Epidermal melanocyte (primary cell): ENCODE results near the gene UROD.
"Not testable (repeated sequence)": the region's sequence is repeated elsewhere in the genome, so short reads cannot be mapped to it uniquely, and the experiment has no call there.

ENCODE experiments used
- DNase-seq: peaks from one replicate; pipeline ENCODE4 v3.0.0; 2011; ENCODE audit warnings: low spot score; ENCODE audit not compliant: insufficient read length

UROD gene

DNA sequence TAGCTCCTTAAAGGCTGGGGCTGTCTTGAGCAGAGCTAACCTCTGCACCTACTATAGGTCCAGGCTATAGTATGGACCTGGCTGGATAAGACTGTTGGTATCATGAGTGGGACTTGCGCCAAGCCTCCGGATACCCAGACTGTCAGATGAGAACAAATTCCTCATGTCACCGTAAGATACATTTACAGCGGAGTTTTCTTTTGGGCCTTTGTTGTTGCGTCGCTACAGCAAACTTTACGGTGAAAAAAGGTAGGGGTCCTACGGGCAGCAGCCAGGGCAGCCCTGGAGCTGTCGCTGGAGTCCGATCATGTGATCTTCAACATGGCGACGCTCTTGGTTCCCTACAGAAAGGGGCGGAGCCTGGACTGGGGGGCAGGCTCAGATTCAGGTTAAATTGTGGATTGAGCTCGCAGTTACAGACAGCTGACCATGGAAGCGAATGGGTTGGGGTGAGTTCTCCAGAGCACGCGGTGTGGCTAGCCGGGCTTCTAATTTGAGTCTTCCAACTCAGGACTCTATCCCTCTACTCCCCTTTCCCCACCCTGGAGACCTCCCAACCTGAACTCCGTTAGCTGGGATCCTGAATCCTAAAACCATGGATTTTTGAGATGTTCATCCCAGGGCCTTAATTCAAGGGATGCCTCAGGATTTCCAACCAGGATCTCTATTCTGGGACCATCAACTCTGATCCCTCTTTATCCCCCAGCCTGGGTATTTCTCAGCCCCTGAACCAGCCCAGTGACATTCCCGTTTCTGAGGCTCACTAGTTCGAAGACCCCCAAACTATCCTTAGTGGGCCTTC lies at the start of gene UROD:
Gene UROD, plus strand, starts transcription at position 418 of the 802 bp plus-strand sequence. Its CDS starts 12 bp downstream, at position 430.
- peak; percentile 96 for DNase-seq

DNA sequence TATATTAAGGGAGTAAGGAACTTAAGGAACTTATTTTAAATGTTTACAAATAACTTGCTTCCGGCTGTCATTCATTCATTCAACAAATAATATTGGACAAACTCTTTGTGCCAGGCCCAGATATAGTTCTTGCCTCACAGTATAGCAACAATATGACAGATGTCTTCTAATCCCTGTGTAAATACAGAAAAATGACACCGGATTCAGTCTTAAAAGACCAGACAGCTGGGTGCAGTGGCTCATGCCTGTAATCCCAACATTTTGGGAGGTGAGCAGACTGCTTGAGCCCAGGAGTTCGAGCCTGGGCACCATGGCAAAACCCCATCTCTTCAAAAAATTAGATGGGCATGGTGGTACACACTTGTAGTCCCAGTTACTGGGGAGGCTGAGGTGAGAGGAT lies 49.3 kb upstream of the UROD start:
- no peak for DNase-seq

DNA sequence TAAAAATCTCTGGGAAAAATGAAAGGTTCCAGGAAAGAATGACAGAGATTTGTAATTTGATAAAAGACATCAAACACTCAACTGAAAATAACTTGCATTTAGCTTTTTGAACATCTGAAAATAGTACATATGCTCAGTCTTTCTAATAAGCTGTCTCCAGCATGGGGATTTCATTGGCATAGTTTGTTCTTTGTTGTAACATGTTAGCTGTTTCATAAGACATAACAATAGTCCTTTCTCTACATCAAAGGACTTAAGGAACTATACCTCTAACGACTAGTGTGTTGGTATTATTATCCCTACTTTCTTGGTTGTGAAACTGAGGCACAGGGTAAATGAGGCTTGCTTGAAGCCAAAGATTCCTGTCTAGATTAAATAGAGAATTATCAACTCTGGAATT lies 47.7 kb upstream of the UROD start:
- no peak for DNase-seq

- DNase-seq, result no peak
Observed at GRCh38 chr1:44970317-44970716, 41.7 kb upstream of the UROD start.

DNA sequence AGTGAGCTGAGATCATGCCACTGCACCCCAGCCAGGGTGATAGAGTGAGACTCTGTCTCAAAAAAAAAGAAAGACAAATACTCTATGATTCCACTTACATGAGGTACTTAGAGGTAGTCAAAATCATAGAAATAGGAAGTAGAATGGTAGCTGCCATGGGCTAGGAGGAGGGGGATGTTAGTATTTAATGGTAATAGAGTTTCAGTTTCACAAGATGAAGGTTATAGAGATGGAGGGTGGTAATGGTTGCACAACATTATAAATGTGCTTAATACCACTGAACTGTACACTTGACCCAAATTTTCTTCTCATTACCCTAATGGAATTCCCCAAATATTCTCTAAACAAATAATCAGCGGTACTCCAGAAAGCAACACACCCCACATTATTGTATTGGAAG lies 38.4 kb upstream of the UROD start:
- no peak for DNase-seq

GRCh38 chr1:44976252-44976651 lies 35.8 kb upstream of the UROD start:
- DNase-seq, result no peak

- not testable (repeated sequence) for DNase-seq
Observed at GRCh38 chr1:44977372-44977771, 34.7 kb upstream of the UROD start.

- no peak for DNase-seq
Observed at GRCh38 chr1:44985747-44986359, 26.2 kb upstream of the UROD start.

DNA sequence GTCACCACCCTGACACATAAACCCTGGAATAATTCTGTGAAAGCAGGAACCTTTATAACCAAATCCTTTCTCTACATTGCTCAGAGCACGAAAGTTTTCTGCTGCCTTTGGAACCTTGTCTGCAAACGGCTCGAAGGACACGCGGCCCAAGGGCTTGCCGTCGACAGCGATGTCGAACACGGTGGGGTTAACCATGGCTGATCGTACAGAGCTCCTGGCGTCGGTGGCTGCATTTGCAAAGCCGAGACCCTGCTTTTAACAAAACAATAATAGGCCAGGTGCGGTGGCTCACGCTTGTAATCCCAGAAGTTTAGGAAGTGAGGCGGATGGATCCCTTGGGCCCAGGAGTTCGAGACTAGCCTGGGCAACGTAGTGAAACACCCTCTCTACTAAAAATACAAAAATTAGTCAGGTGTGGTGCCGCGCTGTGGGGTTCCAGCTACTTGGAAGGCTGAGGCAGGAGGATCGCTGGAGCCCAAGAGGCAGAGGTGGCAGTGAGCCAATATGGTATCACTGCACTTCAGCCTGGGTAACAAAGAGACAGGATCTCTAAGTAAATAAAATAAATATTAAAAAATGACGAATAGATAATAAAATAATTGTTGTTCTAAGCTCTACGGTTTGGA lies 23.4 kb upstream of the UROD start:
- DNase-seq, result no peak

DNA sequence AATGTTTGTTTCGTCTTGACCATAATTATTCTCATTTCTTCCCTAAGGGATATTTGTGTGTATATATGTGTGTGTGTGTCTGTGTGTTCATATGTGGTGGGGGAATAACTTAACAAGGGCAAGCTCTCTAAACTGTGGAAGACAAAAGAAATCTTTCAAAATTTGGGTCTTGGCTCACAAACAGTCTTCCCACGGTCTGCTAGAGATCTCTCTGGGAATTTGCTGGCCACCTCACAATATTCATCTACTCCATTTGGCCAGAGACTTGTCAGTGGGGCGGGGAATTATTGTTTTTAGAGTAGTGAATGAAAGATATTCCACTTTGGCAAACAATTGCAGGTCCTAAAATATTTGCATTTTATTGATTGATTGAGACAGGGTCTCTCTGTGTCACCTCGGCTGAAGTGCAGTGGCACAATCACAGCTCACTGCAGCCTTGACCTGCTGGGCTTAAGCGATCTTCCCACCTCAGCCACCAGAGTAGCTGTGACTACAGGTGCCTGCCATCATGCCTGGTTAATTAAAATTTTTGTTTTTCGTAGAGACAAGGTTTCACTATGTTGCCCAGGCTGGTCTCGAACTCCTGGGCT lies 17.6 kb upstream of the UROD start:
- DNase-seq, result no peak

DNA sequence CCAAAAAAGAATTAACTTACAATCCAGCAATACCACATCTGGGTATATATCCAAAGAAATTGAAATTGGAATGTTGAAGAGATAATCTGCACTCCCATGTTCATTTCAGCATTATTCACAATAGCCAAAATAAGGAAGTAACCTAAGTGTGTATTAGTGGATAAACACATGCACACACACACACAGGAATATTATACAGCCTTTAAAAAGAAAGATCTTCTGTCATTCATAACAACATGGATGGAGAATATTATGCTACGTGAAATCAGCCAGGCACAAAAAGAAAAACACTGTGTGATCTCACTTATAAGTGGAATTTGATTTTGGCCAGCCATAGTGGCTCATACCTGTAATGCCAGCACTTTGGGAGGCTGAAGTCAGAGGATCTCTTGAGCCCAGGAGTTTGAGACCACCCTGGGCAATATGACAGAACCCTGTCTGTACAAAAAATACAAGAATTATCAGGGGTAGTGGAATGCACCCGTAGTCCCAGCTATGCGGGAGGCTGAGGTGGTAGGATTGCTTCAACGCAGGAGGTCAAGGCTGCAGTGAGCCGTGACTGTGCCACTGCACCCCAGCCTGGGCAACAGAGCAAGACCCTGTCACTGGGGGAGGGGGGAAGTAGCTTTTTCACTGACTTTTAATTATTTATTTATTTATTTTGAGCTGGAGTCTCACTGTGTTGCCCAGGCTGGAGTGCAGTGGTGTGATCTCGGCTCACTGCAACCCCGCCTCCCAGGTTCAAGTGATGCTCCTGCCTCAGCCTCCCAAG lies 16.4 kb upstream of the UROD start:
- DNase-seq, result no peak

GRCh38 chr1:44999232-44999631 lies 12.8 kb upstream of the UROD start:
- DNase-seq, result no peak

DNA sequence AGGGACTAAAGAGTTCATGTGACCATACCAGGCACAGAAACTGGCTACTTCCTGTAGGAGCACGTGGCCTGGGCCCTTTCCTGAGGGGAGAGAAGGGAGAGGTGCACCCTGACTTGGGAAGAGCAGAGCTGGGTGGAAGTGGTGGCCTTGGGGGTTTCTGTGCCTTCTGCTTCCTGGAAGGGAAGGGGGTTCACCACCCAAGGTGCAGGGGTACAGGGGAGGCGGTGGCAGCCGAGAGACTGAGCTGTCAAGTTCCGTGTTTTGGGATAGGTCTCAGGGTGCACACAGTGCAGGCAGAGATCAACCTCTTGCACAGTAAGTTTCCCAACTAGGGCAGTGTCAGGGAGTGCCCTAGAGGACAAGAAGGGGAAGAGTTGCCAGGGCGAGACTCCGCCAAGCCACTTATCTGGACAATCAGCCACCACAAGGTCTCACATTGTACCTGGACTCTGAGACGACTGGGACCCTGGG lies 11.0 kb upstream of the UROD start:
- DNase-seq, result no peak

DNA sequence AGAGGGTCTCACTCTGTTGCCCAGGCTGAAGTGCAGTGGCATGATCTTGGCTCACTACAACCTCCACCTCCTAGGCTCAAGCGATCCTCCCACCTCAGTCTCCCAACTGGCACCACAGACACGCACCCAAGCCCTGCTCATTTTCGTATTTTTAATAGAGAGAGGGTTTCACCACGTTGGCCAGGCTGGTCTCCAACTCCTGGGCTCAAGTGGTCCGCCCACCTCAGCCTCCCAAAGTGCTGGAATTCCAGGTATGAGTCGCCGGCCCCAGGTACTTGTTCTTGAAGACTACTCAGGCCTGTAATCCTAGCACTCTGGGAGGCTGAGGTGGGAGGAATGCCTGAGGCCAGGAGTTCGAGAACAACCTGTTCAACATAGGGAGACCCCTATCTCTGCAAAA lies 10.5 kb upstream of the UROD start:
- not testable (repeated sequence) for DNase-seq

- no peak for DNase-seq
Observed at GRCh38 chr1:45002650-45003645, 9.1 kb upstream of the UROD start.

- no peak for DNase-seq
Observed at GRCh38 chr1:45003741-45004140, 8.3 kb upstream of the UROD start.

DNA sequence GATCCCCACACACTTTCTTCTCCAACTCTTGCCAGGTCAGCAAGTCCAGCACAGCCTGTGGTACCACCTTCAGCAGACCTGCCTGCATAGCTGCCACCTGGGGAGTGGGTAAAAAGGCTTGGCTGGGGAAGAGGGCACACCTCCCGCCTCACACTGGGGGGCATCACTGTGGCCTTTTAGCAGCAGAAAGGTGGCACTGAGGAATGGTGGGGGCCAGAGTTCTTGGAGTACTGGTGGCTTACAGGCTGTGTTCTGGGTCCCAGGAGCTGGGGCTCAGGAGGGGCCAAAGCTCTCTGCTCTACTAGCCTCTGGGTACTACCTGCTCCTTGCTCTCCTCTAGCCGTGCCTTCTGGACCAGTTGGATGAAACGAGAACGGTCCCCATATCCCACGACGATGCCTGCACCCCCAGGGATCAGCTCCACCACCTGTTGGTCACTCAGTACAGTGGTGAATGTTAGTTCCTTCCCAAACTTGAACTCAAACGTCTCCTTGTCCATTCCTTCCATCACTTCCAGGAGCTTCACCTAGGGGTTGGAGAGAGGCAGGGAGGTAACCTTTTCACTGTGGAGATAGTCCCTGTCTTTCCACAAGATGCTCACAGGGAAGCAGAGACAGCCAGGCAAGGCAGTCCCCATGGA lies 7.7 kb upstream of the UROD start:
- no peak for DNase-seq

- no peak for DNase-seq
Observed at GRCh38 chr1:45005761-45006160, 6.3 kb upstream of the UROD start.

GRCh38 chr1:45007311-45007710 lies 4.7 kb upstream of the UROD start:
- DNase-seq, result no peak

DNA sequence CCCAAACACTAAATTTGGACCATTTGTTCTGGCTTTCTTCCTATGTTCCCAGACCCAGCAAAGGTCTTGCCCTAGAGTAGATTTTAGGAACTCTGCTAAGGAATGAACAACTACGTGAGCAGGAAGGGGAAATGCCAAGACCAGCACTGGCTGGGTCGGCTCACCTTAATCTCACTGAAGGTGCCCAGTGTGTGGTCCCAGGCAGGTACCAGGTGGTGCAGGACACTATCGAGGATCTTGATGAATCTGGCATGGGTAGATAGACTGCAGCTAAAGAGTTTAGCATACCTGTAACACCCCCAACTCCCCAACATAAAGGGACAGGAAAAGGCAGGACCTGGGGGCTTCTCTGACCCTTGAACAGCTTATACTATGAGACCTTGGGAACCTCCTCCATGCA lies 4.0 kb upstream of the UROD start:
- no peak for DNase-seq
